Measurements from ENCODE around the gene ENTPD2. TPM values are rescaled to one million over a fixed set of nuclear protein-coding genes. Genes with fewer than 3 reads are reported as not detected.

ENTPD2 gene
- total RNA-seq (not detected), polyA plus RNA-seq (not detected), total RNA-seq (not detected)

- peak in 1 of 9 donors; percentile 66 for DNase-seq
- Histone ChIP-seq H3K4me3 (ENCODE audit: low read length) (no peak within 1 kb of the TSS), H3K4me1 (ENCODE audit: control insufficient read depth in 2 of 2, insufficient read depth in 2 of 2, low read length in 2 of 2) (peaks cover 4 to 8% of the 10 kb centered on the region in 2 donors), H3K9me3 (ENCODE audit: control insufficient read depth in 2 of 3, low read length in 3 of 3) (no peaks in the 10 kb centered on the region), H3K27ac (ENCODE audit: low read depth, low read length) (no peak within 1 kb of the TSS), H3K36me3 (ENCODE audit: control insufficient read depth in 2 of 3, insufficient read depth in 3 of 3, low read length in 3 of 3) (no peaks in the 10 kb centered on the region), H3K27me3 (ENCODE audit: control insufficient read depth in 2 of 2, insufficient read depth in 2 of 2, low read length in 2 of 2) (peaks cover 0 to 22% of the 10 kb centered on the region in 2 donors)
- ChIA-PET POLR2A (no interaction called here), CTCF (no interaction called here)
- no peaks in the 10 kb centered on the region for H3K36me3 Mint-ChIP-seq
- peaks cover 0 to 3% (median 0%) of the 10 kb centered on the region in 7 donors for H3K4me1 Mint-ChIP-seq
- intact Hi-C loops (cut with micrococcal nuclease), result no loop called here
- H3K27me3 Mint-ChIP-seq, result peaks cover 6 to 39% (median 14%) of the 10 kb centered on the region in 5 donors
- H3K4me3 Mint-ChIP-seq, result peak within 1 kb of the TSS in 2 of 10 donors; percentile 29 to 56
- H3K9me3 Mint-ChIP-seq, result no peaks in the 10 kb centered on the region
- ATAC-seq, result peak; percentile 60
- no peak within 1 kb of the TSS for H3K27ac Mint-ChIP-seq
Measured at GRCh38 chr9:137053944-137054931, at the start of gene ENTPD2. Gene ENTPD2, minus strand, starts transcription at chr9:137054061. Its CDS starts 64 bp downstream, at chr9:137053997.

- Histone ChIP-seq H3K27ac (ENCODE audit: low read depth, low read length) (no peak overlapping the region), H3K9me3 (ENCODE audit: control insufficient read depth in 2 of 3, low read length in 3 of 3) (no peaks in the 10 kb centered on the region), H3K36me3 (ENCODE audit: control insufficient read depth in 2 of 3, insufficient read depth in 3 of 3, low read length in 3 of 3) (peaks cover 25 to 94% (median 27%) of the 10 kb centered on the region in 3 experiments), H3K27me3 (ENCODE audit: control insufficient read depth in 2 of 2, insufficient read depth in 2 of 2, low read length in 2 of 2) (no peaks in the 10 kb centered on the region), H3K4me3 (ENCODE audit: low read length) (no peak overlapping the region), H3K4me1 (ENCODE audit: control insufficient read depth in 2 of 2, insufficient read depth in 2 of 2, low read length in 2 of 2) (no peaks in the 10 kb centered on the region)
- ATAC-seq (no peak), DNase-seq (no peak)
- Mint-ChIP-seq H3K27me3 (no peaks in the 10 kb centered on the region), H3K27ac (no peak overlapping the region), H3K9me3 (peaks cover 0 to 2% (median 0%) of the 10 kb centered on the region in 11 donors), H3K36me3 (peaks cover 0 to 11% (median 0%) of the 10 kb centered on the region in 5 donors), H3K4me1 (peaks cover 0 to 3% (median 0%) of the 10 kb centered on the region in 7 donors), H3K4me3 (no peak overlapping the region)
- ChIA-PET POLR2A (no interaction called here), CTCF (no interaction called here)
- intact Hi-C loops (cut with micrococcal nuclease), result no loop called here
Measured at GRCh38 chr9:137103206-137103999, 49.5 kb upstream of the ENTPD2 start.

DNA sequence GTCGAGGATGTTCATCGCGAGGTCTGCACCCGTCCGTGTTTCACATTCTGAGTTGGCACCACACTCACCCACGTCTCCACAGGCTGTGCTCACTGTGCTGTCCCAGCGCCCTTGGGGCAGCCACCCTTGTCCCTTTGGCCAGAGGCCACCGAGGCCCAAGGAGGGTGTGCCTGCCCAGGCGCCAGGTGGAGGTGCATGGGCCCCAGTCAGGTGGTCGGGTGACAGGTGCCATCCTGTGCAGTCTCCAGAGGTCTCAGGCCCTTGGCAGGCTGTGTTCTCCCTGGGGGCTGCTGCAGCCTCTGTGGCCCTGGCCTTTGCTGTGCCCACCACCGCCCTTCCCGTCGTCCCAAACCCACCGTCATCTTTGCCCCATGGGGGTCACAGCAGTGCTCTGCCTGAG lies 45.4 kb upstream of the ENTPD2 start:
- no peak overlapping the region for H3K4me3 Mint-ChIP-seq
- CTCF ChIA-PET, result no interaction called here
- H3K4me3 ChIP-seq (ENCODE audit: low read length), result no peak overlapping the region
- peaks cover 12 to 14% of the 10 kb centered on the region in 2 donors for H3K4me1 ChIP-seq (ENCODE audit: control insufficient read depth in 2 of 2, insufficient read depth in 2 of 2, low read length in 2 of 2)
- DNase-seq (no peak), ATAC-seq (no peak)
- peaks cover 8 to 21% (median 17%) of the 10 kb centered on the region in 7 donors for H3K4me1 Mint-ChIP-seq
- H3K27me3 ChIP-seq (ENCODE audit: control insufficient read depth in 2 of 2, insufficient read depth in 2 of 2, low read length in 2 of 2), result no peaks in the 10 kb centered on the region
- no peaks in the 10 kb centered on the region for H3K9me3 ChIP-seq (ENCODE audit: control insufficient read depth in 2 of 3, low read length in 3 of 3)
- peaks cover 0 to 2% (median 0%) of the 10 kb centered on the region in 11 donors for H3K9me3 Mint-ChIP-seq
- intact Hi-C loops (cut with micrococcal nuclease), result no loop called here
- no peaks in the 10 kb centered on the region for H3K27me3 Mint-ChIP-seq
- H3K27ac ChIP-seq (ENCODE audit: low read depth, low read length), result no peak overlapping the region
- H3K36me3 ChIP-seq (ENCODE audit: control insufficient read depth in 2 of 3, insufficient read depth in 3 of 3, low read length in 3 of 3), result peaks cover 16 to 73% (median 25%) of the 10 kb centered on the region in 3 experiments
- peaks cover 0 to 16% (median 7%) of the 10 kb centered on the region in 5 donors for H3K36me3 Mint-ChIP-seq
- POLR2A ChIA-PET, result interaction anchor here (0.7 kb wide), 1 partner anchor 9 kb away, joined by 4 read pairs; no protein-coding TSS in a partner anchor
- no peak overlapping the region for H3K27ac Mint-ChIP-seq

GRCh38 chr9:137097761-137098462 lies 44.1 kb upstream of the ENTPD2 start:
- H3K27me3 Mint-ChIP-seq, result no peaks in the 10 kb centered on the region
- ChIA-PET CTCF (no interaction called here), POLR2A (interaction anchor here (0.8 to 3.0 kb wide), 2 partner anchors 11 to 104 kb away, joined by 3 to 54 read pairs; partner anchors contain the start of gene MAN1B1)
- Histone ChIP-seq H3K27ac (ENCODE audit: low read depth, low read length) (peak overlapping the region; percentile 79), H3K4me1 (ENCODE audit: control insufficient read depth in 2 of 2, insufficient read depth in 2 of 2, low read length in 2 of 2) (peaks cover 12 to 14% of the 10 kb centered on the region in 2 donors), H3K4me3 (ENCODE audit: low read length) (no peak overlapping the region), H3K9me3 (ENCODE audit: control insufficient read depth in 2 of 3, low read length in 3 of 3) (no peaks in the 10 kb centered on the region), H3K36me3 (ENCODE audit: control insufficient read depth in 2 of 3, insufficient read depth in 3 of 3, low read length in 3 of 3) (peaks cover 8 to 60% (median 14%) of the 10 kb centered on the region in 3 experiments), H3K27me3 (ENCODE audit: control insufficient read depth in 2 of 2, insufficient read depth in 2 of 2, low read length in 2 of 2) (no peaks in the 10 kb centered on the region)
- H3K27ac Mint-ChIP-seq, result peak overlapping the region in 6 of 9 donors; percentile 23 to 95 (median 90)
- intact Hi-C loops (cut with micrococcal nuclease), result no loop called here
- no peak overlapping the region for H3K4me3 Mint-ChIP-seq
- no peaks in the 10 kb centered on the region for H3K9me3 Mint-ChIP-seq
- peaks cover 0 to 18% (median 8%) of the 10 kb centered on the region in 5 donors for H3K36me3 Mint-ChIP-seq
- H3K4me1 Mint-ChIP-seq, result peaks cover 9 to 23% (median 18%) of the 10 kb centered on the region in 7 donors
- DNase-seq (no peak), ATAC-seq (no peak)

DNA sequence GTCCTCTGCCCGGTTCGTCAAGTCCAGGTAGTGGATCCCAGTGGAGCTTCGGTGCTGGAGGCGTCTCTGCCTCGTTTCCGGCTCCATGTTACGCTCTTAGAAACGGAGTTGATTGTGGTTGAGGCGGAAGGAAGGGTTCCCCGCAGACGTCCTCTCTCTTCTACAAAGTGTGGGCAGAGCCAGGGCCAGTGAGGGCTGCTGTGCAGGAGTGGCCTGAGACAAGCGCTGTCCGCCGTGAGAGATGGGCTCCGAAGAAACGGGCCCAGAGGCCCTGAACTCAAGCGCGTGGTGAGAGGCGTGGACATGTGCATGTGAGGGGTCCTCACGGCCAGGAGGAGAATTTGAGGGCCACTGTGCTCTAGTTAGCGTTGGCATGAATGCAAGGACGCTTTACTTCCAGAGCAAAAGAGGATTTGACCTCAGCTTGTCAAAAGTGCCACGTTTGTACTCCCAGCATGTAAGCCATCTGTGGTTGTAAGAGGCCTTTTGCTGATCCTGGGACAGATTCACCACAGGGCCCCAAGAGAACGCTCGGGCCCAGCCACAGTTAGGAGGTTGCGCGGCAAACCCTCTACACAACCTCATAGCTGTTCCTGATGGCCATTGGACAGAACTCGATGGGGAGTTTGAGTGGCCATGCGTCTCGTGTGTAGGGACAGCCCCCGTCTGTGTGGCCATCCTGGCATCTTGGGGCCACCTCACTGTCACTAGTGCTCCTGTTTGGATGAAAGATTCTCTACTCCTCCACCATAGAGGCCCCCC lies 43.1 kb upstream of the ENTPD2 start:
- H3K27ac ChIP-seq (ENCODE audit: low read depth, low read length), result peak overlapping the region; percentile 79
- DNase-seq (no peak), ATAC-seq (no peak)
- no peaks in the 10 kb centered on the region for H3K27me3 ChIP-seq (ENCODE audit: control insufficient read depth in 2 of 2, insufficient read depth in 2 of 2, low read length in 2 of 2)
- Mint-ChIP-seq H3K4me1 (peaks cover 9 to 25% (median 20%) of the 10 kb centered on the region in 7 donors), H3K4me3 (peak overlapping the region in 6 of 10 donors; percentile 23 to 87 (median 80)), H3K36me3 (peaks cover 5 to 24% (median 10%) of the 10 kb centered on the region in 5 donors), H3K27ac (peak overlapping the region; percentile 87 to 98 (median 95)), H3K9me3 (no peaks in the 10 kb centered on the region), H3K27me3 (no peaks in the 10 kb centered on the region)
- peak overlapping the region; percentile 63 for H3K4me3 ChIP-seq (ENCODE audit: low read length)
- POLR2A ChIA-PET, result interaction anchor here (0.8 to 3.0 kb wide), 6 partner anchors 10 to 143 kb away, joined by 3 to 54 read pairs (median 9); partner anchors contain the start of genes MAN1B1 and TUBB4B
- H3K9me3 ChIP-seq (ENCODE audit: control insufficient read depth in 2 of 3, low read length in 3 of 3), result no peaks in the 10 kb centered on the region
- intact Hi-C loops (cut with micrococcal nuclease), result no loop called here
- peaks cover 3 to 57% (median 6%) of the 10 kb centered on the region in 3 experiments for H3K36me3 ChIP-seq (ENCODE audit: control insufficient read depth in 2 of 3, insufficient read depth in 3 of 3, low read length in 3 of 3)
- CTCF ChIA-PET, result interaction anchor here (1.1 to 1.6 kb wide), 3 partner anchors 29 to 141 kb away, joined by 3 to 10 read pairs (median 3); no protein-coding TSS in a partner anchor
- H3K4me1 ChIP-seq (ENCODE audit: control insufficient read depth in 2 of 2, insufficient read depth in 2 of 2, low read length in 2 of 2), result peaks cover 12 to 14% of the 10 kb centered on the region in 2 donors

Measured in naive thymus-derived CD4-positive, alpha-beta T cell (primary cell).